GM23248 (cell line): ENCODE data around the gene RPL36. TPM values are rescaled to one million over a fixed set of nuclear protein-coding genes. Genes with fewer than 3 reads are reported as not detected.

Experiments used
- DNase-seq: peaks from one replicate; pipeline ENCODE4 v3.0.0-alpha.2; 2015
- H2AFZ ChIP-seq: fragments of 200-600 bp; sonication (generic); 2 replicates; pipeline ENCODE4 v1.6.1; 2016; ENCODE audit warnings: antibody characterized with exemption
- H3F3A ChIP-seq: fragments of 200-600 bp; sonication (generic); 2 replicates; pipeline ENCODE4 v1.6.1; 2016; ENCODE audit warnings: mild to moderate bottlenecking, antibody characterized with exemption, mixed run types; ENCODE audit not compliant: insufficient read depth
- H3K27ac ChIP-seq: fragments of 200-600 bp; sonication (generic); 2 replicates; pipeline ENCODE4 v1.5.1; 2016; ENCODE audit warnings: mild to moderate bottlenecking
- H3K27me3 ChIP-seq: fragments of 200-600 bp; sonication (generic); replicated peaks from 2 replicates; pipeline ENCODE4 v1.6.1; 2016; ENCODE audit warnings: mild to moderate bottlenecking; ENCODE audit not compliant: insufficient read depth
- H3K36me3 ChIP-seq: fragments of 200-600 bp; sonication (generic); 2 replicates; pipeline ENCODE4 v1.6.1; 2016; ENCODE audit warnings: low read depth, mild to moderate bottlenecking
- H3K4me1 ChIP-seq: fragments of 200-600 bp; sonication (generic); 2 replicates; pipeline ENCODE4 v1.6.1; 2016; ENCODE audit warnings: mild to moderate bottlenecking; ENCODE audit not compliant: insufficient read depth
- H3K4me2 ChIP-seq: fragments of 200-600 bp; sonication (generic); one replicate; pipeline ENCODE4 v1.6.1; 2016; ENCODE audit warnings: mild to moderate bottlenecking; ENCODE audit not compliant: unreplicated experiment
- H3K4me3 ChIP-seq: fragments of 200-600 bp; sonication (generic); 2 replicates; pipeline ENCODE4 v1.5.1; 2016; ENCODE audit warnings: mild to moderate bottlenecking
- H3K79me2 ChIP-seq: fragments of 200-600 bp; sonication (generic); 2 replicates; pipeline ENCODE4 v1.6.1; 2016; ENCODE audit warnings: mild to moderate bottlenecking; ENCODE audit not compliant: insufficient read depth
- H3K9ac ChIP-seq: fragments of 200-600 bp; sonication (generic); 2 replicates; pipeline ENCODE4 v1.6.1; 2016; ENCODE audit warnings: mild to moderate bottlenecking
- H3K9me2 ChIP-seq: fragments of 200-600 bp; sonication (generic); 2 replicates; pipeline ENCODE4 v1.6.1; 2016; ENCODE audit warnings: mixed run types, mild to moderate bottlenecking, moderate library complexity; ENCODE audit not compliant: insufficient read depth
- H3K9me3 ChIP-seq: fragments of 200-600 bp; sonication (generic); one replicate; pipeline ENCODE4 v1.6.1; 2017; ENCODE audit warnings: low read depth
- H4K20me1 ChIP-seq: fragments of 200-600 bp; sonication (generic); 2 replicates; pipeline ENCODE4 v1.6.0; 2016; ENCODE audit not compliant: insufficient read depth
- EZH2 ChIP-seq: fragments of 200-600 bp; sonication (generic); IDR thresholded peaks from 2 replicates; pipeline ENCODE4 v1.6.1; 2018; ENCODE audit warnings: antibody characterized with exemption, mild to moderate bottlenecking; ENCODE audit not compliant: insufficient read depth, poor library complexity, severe bottlenecking
- EZH2phosphoT487 ChIP-seq: fragments of 200-600 bp; sonication (generic); IDR thresholded peaks from 2 replicates; pipeline ENCODE4 v1.6.1; 2018; ENCODE audit warnings: antibody characterized with exemption, moderate library complexity, mild to moderate bottlenecking, low read depth; ENCODE audit not compliant: insufficient read depth
- WGBS, 2 experiments: methylation state at CpG; one replicate each; pipeline ENCODE4 v1.1.6; 2015 to 2017; ENCODE audit warnings: low lambda C conversion rate in 2 of 2, low coverage in 1 of 2; ENCODE audit errors: missing lambda C conversion rate in 2 of 2; 5-methylcytosine and 5-hydroxymethylcytosine counted together
- in situ Hi-C: fragments of 300-500 bp; cut with MboI; formaldehyde crosslinking; loops from 2 replicates; pipeline ENCODE4 v1.15.0; 2020
- polyA plus RNA-seq: library from polyadenylated mRNA; unstranded; fragments of >200 nt; fragmentation: Nextera tagmentation; extraction: Ambion mirVana; gene quantifications from 2 replicates; pipeline ENCODE4 v1.2.1, GENCODE V29; 2016
- total RNA-seq: library from RNA; depleted of rRNA; stranded (reverse); fragments of >200 nt; shearing (Covaris generic); gene quantifications from 2 replicates; pipeline ENCODE4 v1.2.3, GENCODE V29; 2014

RPL36 gene
- total and polyA plus RNA-seq, 2 experiments from 2014 or later: 503 to 1,128 TPM

- WGBS, 2 experiments: 93 to 95% methylated on average over 5 of the region's 5 CpGs
- H3K79me2 ChIP-seq: peaks cover 65% of the 10 kb centered on the region
These were observed 38.7 kb upstream of the RPL36 start for GRCh38 chr19:5651361-5651760.

GRCh38 chr19:5652261-5652660, 37.8 kb upstream of the RPL36 start:
- Histone ChIP-seq H3K9me3 (no peaks in the 10 kb centered on the region), H3K36me3 (peaks cover 74% of the 10 kb centered on the region), H3K9me2 (no peaks in the 10 kb centered on the region), H3K27ac (no peak overlapping the region), H3K9ac (no peak overlapping the region), H3K4me1 (no peaks in the 10 kb centered on the region), H3K79me2 (peaks cover 60% of the 10 kb centered on the region), H4K20me1 (no peaks in the 10 kb centered on the region; the same call in 1 of the 2 replicates), H3F3A (0 out of 2 replicates have a peak, but pooled peaks cover 5% of the 10 kb centered on the region), H3K4me3 (no peak overlapping the region), H2AFZ (no peak overlapping the region), H3K4me2 (no peak overlapping the region), H3K27me3 (no peaks in the 10 kb centered on the region)
- in situ Hi-C loops: no loop called here
- TF ChIP-seq EZH2phosphoT487 (no peak), EZH2 (no peak)
- no peak for DNase-seq
- WGBS, 2 experiments: 81 to 85% methylated on average over 10 of the region's 10 CpGs

More at GRCh38 chr19:5651361-5651760, 38.7 kb upstream of the RPL36 start:
- H3K4me2 ChIP-seq: no peak overlapping the region
- H3K9me2 ChIP-seq: no peaks in the 10 kb centered on the region
- 0 out of 2 replicates have a peak, but pooled peaks cover 5% of the 10 kb centered on the region for H3F3A ChIP-seq
- no peaks in the 10 kb centered on the region for H3K27me3 ChIP-seq
- no peak overlapping the region for H3K4me3 ChIP-seq
- H3K36me3 ChIP-seq: peaks cover 73% of the 10 kb centered on the region
- in situ Hi-C loops: no loop called here
- no peaks in the 10 kb centered on the region; the same call in 1 of the 2 replicates for H4K20me1 ChIP-seq
- H3K27ac ChIP-seq: no peak overlapping the region
- H3K9ac ChIP-seq: no peak overlapping the region
- no peaks in the 10 kb centered on the region for H3K4me1 ChIP-seq
- DNase-seq: no peak
- TF ChIP-seq EZH2 (no peak), EZH2phosphoT487 (no peak)
- no peaks in the 10 kb centered on the region for H3K9me3 ChIP-seq
- no peak overlapping the region for H2AFZ ChIP-seq

DNA sequence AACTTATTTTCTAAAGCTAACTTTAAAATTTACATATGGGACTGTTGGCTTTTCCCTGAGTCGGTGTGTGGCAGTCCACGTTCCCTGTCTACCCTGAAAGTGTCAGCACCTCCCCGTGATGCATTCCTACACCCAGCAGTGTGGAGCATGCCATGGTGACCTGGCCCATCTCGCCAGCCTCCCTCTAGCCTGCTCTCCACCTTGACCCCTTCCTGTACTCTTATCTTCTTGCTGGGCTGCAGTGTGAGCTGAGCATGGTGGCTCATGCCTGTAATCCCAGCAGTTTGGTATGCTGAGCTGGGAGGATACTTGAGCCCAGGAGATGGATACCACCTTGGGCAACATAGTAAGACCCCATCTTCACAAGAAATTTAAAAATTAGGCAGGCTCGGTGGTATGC, 35.2 kb upstream of the RPL36 start:
- H3K36me3 ChIP-seq: peaks cover 73% of the 10 kb centered on the region
- H3K4me1 ChIP-seq: no peaks in the 10 kb centered on the region
- in situ Hi-C loops: no loop called here

GRCh38 chr19:5655412-5655811, 34.7 kb upstream of the RPL36 start:
- H3K9me2 ChIP-seq: no peaks in the 10 kb centered on the region
- H3K4me3 ChIP-seq: no peak overlapping the region
- H3F3A ChIP-seq: 0 out of 2 replicates have a peak, but pooled peaks cover 5% of the 10 kb centered on the region
- H3K4me1 ChIP-seq: no peaks in the 10 kb centered on the region
- 69 to 72% methylated on average over 5 of the region's 5 CpGs for whole genome bisulfite sequencing, 2 experiments
- H3K79me2 ChIP-seq: peaks cover 51% of the 10 kb centered on the region
- DNase-seq: no peak
- H3K9ac ChIP-seq: no peak overlapping the region
- no peak overlapping the region for H3K27ac ChIP-seq
- TF ChIP-seq EZH2phosphoT487: no peak
- TF ChIP-seq EZH2: no peak
- no peak overlapping the region for H3K4me2 ChIP-seq
- in situ Hi-C loops: no loop called here
- H2AFZ ChIP-seq: no peak overlapping the region
- no peaks in the 10 kb centered on the region for H3K9me3 ChIP-seq
- no peaks in the 10 kb centered on the region for H4K20me1 ChIP-seq
- peaks cover 72% of the 10 kb centered on the region for H3K36me3 ChIP-seq
- no peaks in the 10 kb centered on the region for H3K27me3 ChIP-seq

More for the DNA sequence above, 35.2 kb upstream of the RPL36 start:
- WGBS, 2 experiments: 98% methylated on average over 5 of the region's 5 CpGs
- H3K9ac ChIP-seq: no peak overlapping the region
- H3K4me2 ChIP-seq: no peak overlapping the region
- H3K27me3 ChIP-seq: no peaks in the 10 kb centered on the region
- peaks cover 56% of the 10 kb centered on the region for H3K79me2 ChIP-seq
- 0 out of 2 replicates have a peak, but pooled peaks cover 5% of the 10 kb centered on the region for H3F3A ChIP-seq
- no peak for DNase-seq
- H3K9me2 ChIP-seq: no peaks in the 10 kb centered on the region
- H2AFZ ChIP-seq: no peak overlapping the region
- no peak overlapping the region for H3K4me3 ChIP-seq
- H3K9me3 ChIP-seq: no peaks in the 10 kb centered on the region
- TF ChIP-seq EZH2phosphoT487 (no peak), EZH2 (no peak)
- no peak overlapping the region for H3K27ac ChIP-seq
- H4K20me1 ChIP-seq: no peaks in the 10 kb centered on the region
